T-cell (primary cell): ENCODE data around the gene LRRC1. TPM values are rescaled to one million over a fixed set of nuclear protein-coding genes. Genes with fewer than 3 reads are reported as not detected.

Experiments
- ATAC-seq, 4 experiments: fragments of 200-7000 bp in 3 of 4; fragments of 150-1000 bp in 1 of 4; cut with Tn5 transposase; replicated peaks in 1 of 4; 1 replicate in 3 of 4; 2 replicates in 1 of 4; pipeline ENCODE4 v1.10.0; 2021; ENCODE audit warnings: moderate library complexity in 3 of 4, mild to moderate bottlenecking in 2 of 4, moderate number of reproducible peaks in 1 of 4
- CTCF ChIA-PET, 2 donors: fragments of 300-600 bp; sonication (Branson Sonifier 250); formaldehyde crosslinking; loops; one replicate each; lab custom pipeline; 2022; ENCODE audit warnings: antibody characterized with exemption in 2 of 2; lab: Charles Lee
- POLR2A ChIA-PET, 2 donors: fragments of 300-600 bp; sonication (Branson Sonifier 250); formaldehyde crosslinking; loops; one replicate each; lab custom pipeline; 2022; ENCODE audit warnings: antibody characterized with exemption in 2 of 2; lab: Charles Lee
- DNase-seq, 35 experiments: peaks; one replicate each; pipeline versions ENCODE4 v3.0.0 to v3.0.0-alpha.2; 2013 to 2023
- H3K27ac ChIP-seq: one replicate; pipeline ENCODE4 v1.5.1; 2013; ENCODE audit warnings: low read length
- H3K27me3 ChIP-seq, 2 experiments: replicated peaks in 1 of 2; 1 replicate in 1 of 2; 2 replicates in 1 of 2; pipeline versions ENCODE4 v1.6.1 to v1.7.0; 2013; ENCODE audit warnings: low read length in 1 of 2, mixed read lengths in 1 of 2; ENCODE audit not compliant: control insufficient read depth in 2 of 2, insufficient read depth in 2 of 2; ENCODE audit errors: extremely low read depth in 1 of 2
- H3K36me3 ChIP-seq, 2 donors: 1 replicate in 1 of 2; 2 replicates in 1 of 2; pipeline versions ENCODE4 v1.6.1 to v1.7.0; 2013; ENCODE audit warnings: low read length in 1 of 2; ENCODE audit not compliant: control insufficient read depth in 2 of 2, insufficient read depth in 1 of 2; ENCODE audit errors: extremely low read depth in 1 of 2
- H3K4me1 ChIP-seq, 2 experiments: 1 replicate in 1 of 2; 2 replicates in 1 of 2; pipeline versions ENCODE4 v1.6.1 to v1.7.0; 2013; ENCODE audit warnings: low read length in 2 of 2, mixed read lengths in 1 of 2; ENCODE audit not compliant: insufficient read depth in 2 of 2, control insufficient read depth in 1 of 2; ENCODE audit errors: extremely low read depth in 1 of 2
- H3K4me3 ChIP-seq, 2 donors: 1 replicate in 1 of 2; 2 replicates in 1 of 2; pipeline versions ENCODE4 v1.5.1 to v1.7.0; 2013; ENCODE audit warnings: mild to moderate bottlenecking in 2 of 2, low read length in 1 of 2, moderate library complexity in 1 of 2; ENCODE audit not compliant: control insufficient read depth in 1 of 2; ENCODE audit errors: extremely low read depth in 1 of 2
- H3K9me3 ChIP-seq: 2 replicates; pipeline ENCODE4 v1.7.0; 2013
- H3K27ac Mint-ChIP-seq, 2 donors: one replicate each; pipeline ENCODE4 v1.8.0; 2020 to 2021; ENCODE audit warnings: mild to moderate bottlenecking in 2 of 2, mixed read lengths in 2 of 2
- H3K27me3 Mint-ChIP-seq, 2 donors: one replicate each; pipeline ENCODE4 v1.8.0; 2021 to 2022; ENCODE audit warnings: mixed read lengths in 2 of 2
- H3K36me3 Mint-ChIP-seq: one replicate; pipeline ENCODE4 v1.8.0; 2021; ENCODE audit warnings: mixed read lengths
- H3K4me1 Mint-ChIP-seq, 3 donors: one replicate each; pipeline ENCODE4 v1.8.0; 2020 to 2022; ENCODE audit warnings: mixed read lengths in 3 of 3, mild to moderate bottlenecking in 1 of 3
- H3K4me3 Mint-ChIP-seq, 3 donors: one replicate each; pipeline ENCODE4 v1.8.0; 2020 to 2022; ENCODE audit warnings: mild to moderate bottlenecking in 3 of 3, mixed read lengths in 3 of 3, moderate library complexity in 3 of 3
- H3K9me3 Mint-ChIP-seq, 3 donors: one replicate each; pipeline ENCODE4 v1.8.0; 2020 to 2022; ENCODE audit warnings: mixed read lengths in 3 of 3
- WGBS: methylation state at CpG from one replicate; pipeline ENCODE4 v1.1.5; 2013; ENCODE audit warnings: missing lambda C conversion rate; ENCODE audit not compliant: insufficient coverage; 5-methylcytosine and 5-hydroxymethylcytosine counted together
- total RNA-seq, 35 experiments: library from RNA in 6 of 35; stranded (reverse) in 6 of 35; fragments of 120-200 nt in 1 of 35; gene quantifications; one replicate each; pipeline versions ENCODE4 v1.2.1 to v1.2.4 and lab custom pipeline; 2013 to 2026

Gene LRRC1
- total RNA-seq, 5 donors from 2014 or later (not counting 1 experiment from before 2014, with no cell fraction given): 2.1 to 3.9 (median 2.8) TPM

- ChIA-PET POLR2A (no interaction called here), CTCF (no interaction called here)
- H3K36me3 ChIP-seq: no peaks in the 10 kb centered on the region
- H3K4me1 ChIP-seq: no peaks in the 10 kb centered on the region
- Mint-ChIP-seq H3K36me3 (no peaks in the 10 kb centered on the region), H3K27me3 (no peaks in the 10 kb centered on the region), H3K9me3 (peaks cover 0 to 3% (median 0%) of the 10 kb centered on the region in 3 donors), H3K4me1 (peaks cover 0 to 6% (median 0%) of the 10 kb centered on the region in 3 donors), H3K4me3 (no peak overlapping the region), H3K27ac (no peak overlapping the region)
- no CpG with 5 or more reads among the region's 2 CpGs for WGBS
- ATAC-seq (no peak), DNase-seq (no peak)
- no peaks in the 10 kb centered on the region for H3K27me3 ChIP-seq
- H3K9me3 ChIP-seq: no peaks in the 10 kb centered on the region
- no peak overlapping the region for H3K27ac ChIP-seq
- no peak overlapping the region for H3K4me3 ChIP-seq
Measured at GRCh38 chr6:53814353-53814752, 19.5 kb downstream of the LRRC1 start.

- Mint-ChIP-seq H3K4me3 (no peak overlapping the region), H3K36me3 (no peaks in the 10 kb centered on the region), H3K4me1 (peaks cover 0 to 6% (median 0%) of the 10 kb centered on the region in 3 donors), H3K27me3 (no peaks in the 10 kb centered on the region), H3K27ac (no peak overlapping the region), H3K9me3 (peaks cover 0 to 3% (median 0%) of the 10 kb centered on the region in 3 donors)
- Histone ChIP-seq H3K4me3 (no peak overlapping the region), H3K9me3 (no peaks in the 10 kb centered on the region), H3K4me1 (no peaks in the 10 kb centered on the region), H3K27me3 (no peaks in the 10 kb centered on the region), H3K27ac (no peak overlapping the region), H3K36me3 (no peaks in the 10 kb centered on the region)
- WGBS: 80% methylated on average over 1 of the region's 7 CpGs
- DNase-seq: no peak
- ATAC-seq: no peak
- CTCF ChIA-PET: no interaction called here
- POLR2A ChIA-PET: no interaction called here
Measured at GRCh38 chr6:53815381-53816119, 20.7 kb downstream of the LRRC1 start.

GRCh38 chr6:53818858-53819609, 24.2 kb downstream of the LRRC1 start:
- peaks cover 0 to 6% (median 0%) of the 10 kb centered on the region in 3 donors for H3K4me1 Mint-ChIP-seq
- Histone ChIP-seq H3K9me3 (no peaks in the 10 kb centered on the region), H3K36me3 (no peaks in the 10 kb centered on the region), H3K4me3 (no peak overlapping the region), H3K27ac (no peak overlapping the region), H3K27me3 (no peaks in the 10 kb centered on the region), H3K4me1 (no peaks in the 10 kb centered on the region)
- no peak overlapping the region for H3K27ac Mint-ChIP-seq
- WGBS: 100% methylated on average over 1 of the region's 3 CpGs
- CTCF ChIA-PET: interaction anchor here in 1 of 2 donors (0.5 kb wide), 1 partner anchor 380 kb away, joined by 3 read pairs; no protein-coding TSS in a partner anchor
- peaks cover 3% of the 10 kb centered on the region for H3K36me3 Mint-ChIP-seq
- no peaks in the 10 kb centered on the region for H3K9me3 Mint-ChIP-seq
- DNase-seq (no peak), ATAC-seq (no peak)
- H3K4me3 Mint-ChIP-seq: no peak overlapping the region
- H3K27me3 Mint-ChIP-seq: no peaks in the 10 kb centered on the region
- POLR2A ChIA-PET: no interaction called here

- no CpG with 5 or more reads among the region's 10 CpGs for whole genome bisulfite sequencing
- POLR2A ChIA-PET: interaction anchor here in 1 of 2 donors (0.6 kb wide), 1 partner anchor 856 kb away, joined by 3 read pairs; no protein-coding TSS in a partner anchor
Measured at GRCh38 chr6:53822401-53823125, 27.8 kb downstream of the LRRC1 start.

GRCh38 chr6:53824714-53825113, 29.9 kb downstream of the LRRC1 start:
- no peaks in the 10 kb centered on the region for H3K27me3 Mint-ChIP-seq
- no peak for DNase-seq
- H3K9me3 Mint-ChIP-seq: peaks cover 0 to 3% (median 0%) of the 10 kb centered on the region in 3 donors
- POLR2A ChIA-PET: no interaction called here
- H3K4me3 ChIP-seq: no peak overlapping the region
- H3K4me1 ChIP-seq: no peaks in the 10 kb centered on the region
- H3K4me1 Mint-ChIP-seq: peaks cover 0 to 2% (median 0%) of the 10 kb centered on the region in 3 donors
- no peaks in the 10 kb centered on the region for H3K27me3 ChIP-seq
- H3K27ac ChIP-seq: no peak overlapping the region
- CTCF ChIA-PET: no interaction called here
- H3K4me3 Mint-ChIP-seq: no peak overlapping the region
- H3K36me3 Mint-ChIP-seq: peaks cover 3% of the 10 kb centered on the region
- ATAC-seq: no peak
- no peaks in the 10 kb centered on the region for H3K9me3 ChIP-seq
- WGBS: no CpG with 5 or more reads among the region's 1 CpG
- H3K27ac Mint-ChIP-seq: no peak overlapping the region
- no peaks in the 10 kb centered on the region for H3K36me3 ChIP-seq

More at GRCh38 chr6:53822401-53823125, 27.8 kb downstream of the LRRC1 start:
- Histone ChIP-seq H3K4me1 (no peaks in the 10 kb centered on the region), H3K27ac (no peak overlapping the region), H3K9me3 (no peaks in the 10 kb centered on the region), H3K4me3 (no peak overlapping the region), H3K36me3 (no peaks in the 10 kb centered on the region), H3K27me3 (no peaks in the 10 kb centered on the region)
- ATAC-seq (no peak), DNase-seq (no peak)
- peaks cover 3% of the 10 kb centered on the region for H3K36me3 Mint-ChIP-seq
- peaks cover 0 to 6% (median 2%) of the 10 kb centered on the region in 3 donors for H3K4me1 Mint-ChIP-seq
- no peak overlapping the region for H3K4me3 Mint-ChIP-seq
- H3K27ac Mint-ChIP-seq: no peak overlapping the region
- CTCF ChIA-PET: no interaction called here
- H3K9me3 Mint-ChIP-seq: peaks cover 0 to 3% (median 0%) of the 10 kb centered on the region in 3 donors
- H3K27me3 Mint-ChIP-seq: no peaks in the 10 kb centered on the region
